Measurements from ENCODE around the gene KRT80.
A peak's percentile ranks its signal among the peaks of the same experiment; 100 is the strongest.

KRT80 gene

DNA sequence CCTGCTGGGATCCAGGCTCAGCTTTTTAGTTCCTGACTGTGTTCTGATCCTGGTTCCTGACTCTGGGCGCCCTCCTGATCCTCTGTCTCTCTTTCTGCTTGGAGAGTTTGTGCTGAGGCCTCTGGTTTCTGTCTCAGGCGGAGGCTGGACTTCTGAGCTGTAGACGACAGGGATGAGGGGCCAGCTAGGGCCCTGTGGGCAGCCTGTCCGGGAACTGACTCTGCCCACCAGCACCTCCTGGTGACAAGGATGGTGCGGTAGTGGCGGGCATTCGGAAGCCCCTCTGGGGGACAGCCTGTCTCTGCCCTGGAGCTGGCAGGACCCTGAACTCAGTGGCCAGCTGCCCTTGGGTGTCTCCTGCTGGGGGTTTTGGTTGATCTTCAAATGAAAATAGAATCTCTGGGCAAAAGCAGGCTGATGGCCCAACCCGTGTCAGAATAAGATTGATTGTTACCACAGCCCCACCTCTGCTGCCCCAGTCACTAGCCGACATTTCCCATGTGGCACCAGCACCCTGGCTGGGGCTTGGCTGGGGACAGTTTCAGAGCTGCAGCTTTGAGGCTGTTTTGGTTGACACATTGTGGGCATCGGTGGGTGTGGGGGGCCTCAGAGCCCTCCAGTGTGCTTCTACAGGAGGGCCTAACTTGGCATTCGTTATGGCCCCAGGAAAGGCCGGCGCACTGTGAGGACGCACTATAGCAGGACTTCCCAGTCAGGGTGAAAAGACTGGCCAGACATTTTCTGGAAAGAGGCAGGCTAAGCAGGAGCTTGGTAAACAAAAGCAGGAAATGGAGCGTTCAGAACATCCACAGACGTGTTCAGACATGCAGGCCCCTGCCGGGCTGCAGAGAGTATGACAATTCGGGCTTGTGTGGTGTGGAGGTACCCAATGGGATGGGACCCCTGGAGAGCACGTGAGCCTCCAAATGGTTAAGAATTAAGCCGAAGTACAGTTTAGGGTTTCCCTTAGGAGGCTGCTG is 16.2 kb downstream of the KRT80 start:
- no peak for DNase-seq

DNA sequence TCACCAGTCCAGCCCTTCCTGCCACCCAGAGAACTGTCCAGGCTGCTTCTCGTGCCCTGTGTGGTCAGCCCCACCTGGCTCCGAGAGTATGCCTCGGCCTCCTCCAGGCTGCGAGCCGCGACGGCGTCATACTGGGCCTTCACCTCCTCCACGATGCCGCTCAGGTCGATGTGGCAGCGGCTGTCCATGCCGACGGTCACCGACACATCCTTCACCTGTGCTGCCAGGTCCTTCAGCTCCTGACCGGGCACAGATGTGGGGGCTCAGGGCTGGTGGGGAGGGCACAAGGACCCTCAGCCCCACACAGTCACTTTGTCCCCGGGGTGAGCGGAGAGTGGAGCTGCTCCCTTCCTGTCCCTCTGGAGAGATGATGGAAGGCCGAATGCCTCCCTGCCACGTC is 18.3 kb downstream of the KRT80 start:
- no peak for DNase-seq

DNA sequence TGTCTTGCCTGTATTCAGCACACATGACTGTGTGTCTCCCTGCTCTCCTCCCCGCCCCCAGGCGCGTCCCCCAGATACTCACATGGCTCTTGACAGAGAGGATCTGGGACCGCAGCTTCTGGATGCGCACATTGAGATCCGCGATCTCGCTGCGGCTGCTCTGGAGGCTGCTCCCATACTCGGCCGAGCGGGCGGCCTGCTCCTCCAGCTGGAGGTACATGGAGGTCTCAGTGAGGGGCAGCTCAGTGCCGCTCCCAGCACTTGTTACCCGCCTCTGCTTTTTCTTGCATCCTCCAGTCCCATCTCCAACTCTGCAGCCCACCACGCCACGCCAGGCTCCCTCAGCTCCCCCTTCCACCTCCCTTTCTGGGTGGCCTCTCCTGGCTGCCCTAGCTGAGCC is 18.9 kb downstream of the KRT80 start:
- no peak for DNase-seq

DNA sequence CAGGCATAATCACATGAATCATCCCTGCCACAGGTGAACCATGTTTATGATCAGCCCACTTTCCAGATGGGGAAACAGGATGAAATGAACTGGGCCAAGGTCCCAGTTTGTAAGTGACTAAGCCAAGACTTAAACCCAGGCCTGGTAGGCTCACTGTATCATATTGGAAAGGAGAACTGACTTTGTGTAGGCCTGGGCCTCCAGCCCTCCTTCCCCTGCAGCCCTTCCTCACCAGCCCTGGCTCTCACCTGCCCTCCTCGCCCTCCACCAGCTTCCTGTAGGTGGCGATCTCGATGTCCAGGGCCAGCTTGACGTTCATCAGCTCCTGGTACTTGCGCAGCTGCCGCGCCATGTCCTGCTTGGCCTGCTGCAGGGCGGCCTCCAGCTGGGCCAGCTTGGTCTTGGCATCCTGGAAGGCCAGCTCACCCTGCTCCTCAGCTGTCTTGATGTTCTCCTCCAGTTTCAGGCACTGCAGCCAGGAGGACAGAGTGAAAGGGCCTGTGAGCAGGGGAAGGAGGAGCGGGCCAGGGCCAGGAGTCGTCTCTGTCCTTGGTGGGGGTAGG is 19.8 kb downstream of the KRT80 start:
- DNase-seq = peak in 1 of 2 donors; percentile 50

DNA sequence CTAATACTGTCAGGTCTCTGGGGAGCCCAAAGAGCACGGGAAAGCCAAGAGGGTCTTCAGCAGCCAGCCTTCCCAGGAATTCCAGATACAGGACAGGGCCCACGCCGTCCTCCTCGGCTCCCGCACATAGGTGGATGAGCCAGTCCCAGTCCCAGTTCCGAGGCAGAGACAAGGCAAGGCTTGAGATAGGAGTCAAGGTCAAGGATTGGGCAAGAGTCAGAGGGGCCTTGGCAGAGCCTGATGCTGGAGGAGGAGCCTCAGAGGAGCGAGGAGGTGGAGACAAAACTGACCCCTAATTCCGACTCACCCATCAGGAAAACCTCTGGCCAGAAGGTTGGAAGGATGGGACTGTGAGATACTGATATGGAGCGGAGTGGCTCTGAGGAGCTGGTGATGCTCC is 21.0 kb downstream of the KRT80 start:
- no peak for DNase-seq

DNA sequence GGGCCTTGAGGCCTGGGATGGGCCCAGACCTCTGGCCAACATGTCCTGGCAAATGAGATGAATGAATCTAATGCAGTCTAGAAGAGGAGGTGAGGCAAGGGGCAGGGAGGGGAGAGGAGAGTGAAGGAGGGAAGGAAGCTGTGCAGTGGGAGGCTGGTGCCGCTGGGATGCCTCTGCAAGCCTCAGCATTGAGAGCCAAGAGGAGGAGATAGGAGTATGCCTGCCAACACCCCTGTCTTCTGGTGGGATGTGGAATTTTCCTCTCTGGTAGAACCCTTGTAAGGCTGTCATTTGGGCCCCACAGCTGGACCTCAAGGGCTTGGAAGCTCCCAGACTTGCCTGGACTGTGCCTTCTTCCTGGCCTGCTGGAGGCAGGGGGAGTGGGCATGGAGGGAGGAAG is 21.9 kb downstream of the KRT80 start:
- DNase-seq = no peak

DNA sequence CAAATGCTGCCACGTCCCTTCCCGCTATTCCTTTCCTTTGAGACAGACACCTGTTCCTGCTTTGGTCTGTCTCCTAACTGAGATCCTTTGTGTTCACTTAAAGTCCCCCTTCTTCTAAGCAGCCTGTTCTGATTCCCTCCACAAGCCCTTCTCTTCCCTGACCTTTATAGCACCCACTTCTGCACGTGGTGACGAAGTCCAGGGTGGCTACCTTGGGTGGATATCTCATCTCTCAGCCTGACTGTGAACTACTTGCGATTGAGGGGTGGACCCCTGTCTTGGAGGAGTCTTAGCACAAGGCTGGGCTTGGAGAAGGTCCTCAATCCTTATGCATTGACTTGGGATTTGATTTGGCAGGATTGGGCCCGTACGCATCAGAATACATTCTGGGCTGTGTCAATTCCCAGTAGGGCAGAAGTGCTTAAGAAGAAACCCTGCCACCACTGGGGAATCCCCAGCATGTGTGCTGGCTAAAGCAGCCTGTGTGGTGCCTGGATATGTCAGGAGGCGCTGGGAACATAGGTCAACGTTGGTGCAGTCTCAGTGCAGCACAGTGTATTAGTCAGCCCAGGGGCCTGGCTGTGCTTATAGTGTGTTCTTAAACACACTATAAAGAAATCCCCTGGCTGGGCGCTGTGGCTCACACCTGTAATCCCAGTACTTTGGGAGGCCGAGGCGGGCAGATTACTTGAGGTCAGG is 23.6 kb downstream of the KRT80 start:
- DNase-seq = no peak

DNA sequence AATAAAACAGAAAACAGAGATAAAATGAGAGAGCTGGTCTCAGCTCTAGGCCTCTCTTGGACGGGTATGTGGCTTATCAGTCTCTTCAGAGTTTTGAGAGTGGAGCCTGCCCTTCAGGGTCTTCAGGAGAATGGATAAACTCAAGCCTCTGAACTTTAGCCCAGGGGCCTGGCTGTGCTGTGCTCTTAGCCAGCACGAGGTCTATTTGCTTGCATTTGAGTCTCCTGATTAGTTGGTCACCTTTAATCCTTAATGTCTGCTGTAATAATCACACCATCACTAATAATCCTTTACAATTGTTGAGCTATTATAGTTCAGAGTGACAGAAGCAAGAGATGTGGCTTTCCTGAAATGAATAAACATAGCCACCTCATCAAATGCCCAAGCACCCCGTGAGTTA is 24.3 kb downstream of the KRT80 start:
- DNase-seq = no peak

DNA sequence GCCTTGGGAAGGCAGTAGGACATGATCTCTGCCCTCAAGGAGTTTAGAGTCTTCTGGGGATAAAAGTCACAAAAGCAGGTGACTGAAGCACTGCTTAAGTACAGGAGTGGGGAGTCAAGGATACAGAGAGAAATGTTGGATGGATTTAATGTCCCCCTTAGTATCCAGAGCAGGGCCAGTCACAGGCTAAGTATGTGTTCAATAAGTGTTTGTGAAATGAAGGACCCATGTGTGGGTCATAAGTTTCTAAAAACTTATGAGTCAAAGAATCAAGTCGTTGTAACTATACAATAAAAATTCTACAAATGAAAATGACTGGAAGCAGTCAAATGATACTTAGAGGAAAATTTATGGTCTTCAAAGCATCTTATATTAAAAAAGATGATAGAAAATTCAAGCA is 25.1 kb downstream of the KRT80 start:
- DNase-seq = no peak

DNA sequence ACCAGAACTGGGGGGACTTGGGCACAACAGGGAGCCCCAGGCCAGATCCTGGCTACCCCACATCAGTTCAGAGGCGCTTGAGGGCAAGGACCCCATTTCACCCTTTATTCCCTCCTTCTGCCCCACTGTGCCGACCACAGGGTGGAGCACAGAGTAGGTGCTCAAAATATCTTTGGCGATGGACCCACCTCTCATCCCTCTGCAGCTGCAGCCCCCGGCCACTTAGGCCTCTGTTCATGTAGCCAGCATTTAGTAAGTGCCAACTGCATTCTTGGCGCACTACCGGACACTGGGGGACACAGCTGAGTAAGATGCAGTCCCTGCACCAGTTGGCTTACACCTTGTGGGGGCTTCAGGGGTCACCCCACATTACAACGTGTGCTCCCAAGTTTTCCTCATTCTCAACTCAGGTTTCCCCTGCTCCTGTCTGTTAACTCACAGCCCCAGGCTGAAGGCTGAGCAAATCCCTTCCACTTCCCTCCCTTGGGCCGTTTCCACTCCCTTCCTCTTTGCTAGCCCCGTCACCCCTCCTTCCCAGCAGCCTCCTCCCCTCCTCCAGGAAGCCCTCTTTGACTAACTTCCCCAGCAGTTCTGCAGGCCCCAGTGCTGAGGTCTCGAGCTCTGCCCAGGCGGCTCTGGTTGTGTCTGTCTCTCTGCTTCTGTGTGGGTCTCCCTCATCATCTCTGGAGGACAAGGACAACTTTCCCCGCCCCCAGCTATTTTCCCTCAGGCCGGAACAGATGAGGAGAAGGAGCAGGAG is 26.5 kb downstream of the KRT80 start:
- no peak for DNase-seq

DNA sequence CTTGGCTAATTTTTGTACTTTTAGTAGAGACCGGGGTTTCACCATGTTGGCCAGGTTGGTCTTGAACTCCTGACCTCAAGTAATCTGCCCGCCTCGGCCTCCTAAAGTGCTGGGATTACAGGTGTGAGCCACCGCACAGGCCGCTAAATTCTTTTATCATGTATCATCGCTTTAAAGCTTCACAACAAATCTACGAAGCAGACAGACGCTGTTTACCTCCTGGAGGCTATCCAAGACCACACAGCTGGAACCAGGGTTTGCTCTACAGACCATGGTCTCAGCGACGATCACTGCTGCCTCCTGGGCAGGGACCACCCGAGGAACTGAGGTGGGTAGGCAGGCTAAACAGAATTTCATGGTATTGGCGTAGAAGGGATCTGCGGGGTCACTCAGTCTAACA is 27.2 kb downstream of the KRT80 start:
- DNase-seq = no peak

DNA sequence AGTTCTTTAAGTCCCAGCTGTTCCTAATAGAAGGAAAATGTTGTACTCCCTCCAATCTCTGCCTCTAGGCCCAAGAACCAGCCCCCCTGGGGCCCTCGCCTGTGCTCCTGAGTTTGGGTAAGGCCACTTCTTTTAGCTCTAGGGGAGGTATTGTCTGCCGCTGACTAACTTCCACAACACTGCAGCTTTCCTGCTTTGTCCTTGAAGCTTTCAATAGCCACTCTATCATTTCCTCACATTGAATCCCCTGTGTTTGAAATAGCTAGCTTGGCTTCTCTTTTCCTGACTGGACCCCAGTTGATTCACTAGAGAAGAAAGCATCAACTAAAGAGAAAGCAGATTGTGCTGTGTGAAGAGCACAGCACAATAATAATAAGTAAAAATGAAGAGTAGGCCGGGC is 28.8 kb downstream of the KRT80 start:
- DNase-seq = no peak

DNA sequence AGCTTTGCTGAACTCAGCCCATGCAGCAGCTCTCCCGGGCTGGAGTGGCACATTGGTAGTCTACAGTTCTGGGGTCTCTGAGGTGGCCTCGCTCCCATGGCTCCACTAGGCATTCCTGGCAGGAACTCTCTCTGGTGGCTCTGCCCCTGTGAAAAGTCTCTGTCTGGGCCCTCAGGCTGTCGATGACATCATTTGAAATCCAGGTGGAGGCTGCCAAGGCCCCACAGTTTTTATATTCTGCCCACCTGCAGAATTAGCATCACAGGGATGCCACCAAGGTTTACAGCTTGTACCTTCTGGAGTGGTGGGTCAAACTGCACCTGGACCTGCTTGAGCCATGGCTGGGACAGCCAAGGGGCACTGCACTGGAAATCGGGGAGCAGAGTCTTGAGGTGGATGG is 31.6 kb downstream of the KRT80 start:
- DNase-seq = no peak

DNA sequence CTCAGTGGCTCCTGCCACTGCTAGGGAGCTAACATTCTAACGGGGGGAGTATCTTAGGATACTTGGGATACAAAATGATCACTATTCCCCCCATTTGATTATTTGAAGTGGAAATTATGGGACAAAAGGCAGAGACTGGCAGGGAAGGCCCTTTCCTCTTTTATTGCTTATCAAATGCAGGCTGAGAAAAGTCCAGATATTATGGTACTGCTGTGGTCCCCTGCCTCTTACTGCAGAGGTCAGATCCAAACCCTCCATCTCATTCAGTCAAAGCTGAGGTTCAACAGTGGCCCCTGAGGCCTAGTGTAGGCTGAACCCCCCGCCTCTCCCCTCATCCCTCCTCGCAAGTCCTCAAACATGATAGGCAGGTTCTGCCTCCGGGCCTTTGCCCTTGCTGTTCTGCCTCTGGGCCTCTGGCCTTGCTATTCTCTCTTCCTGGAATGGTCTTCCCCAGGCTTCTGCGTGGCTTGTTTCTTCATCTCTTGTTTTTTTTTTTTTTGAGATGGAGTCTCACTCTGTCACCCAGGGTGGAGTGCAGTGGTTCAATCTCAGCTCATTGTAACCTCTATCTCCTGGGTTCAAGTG is 34.2 kb downstream of the KRT80 start:
- DNase-seq = no peak

DNA sequence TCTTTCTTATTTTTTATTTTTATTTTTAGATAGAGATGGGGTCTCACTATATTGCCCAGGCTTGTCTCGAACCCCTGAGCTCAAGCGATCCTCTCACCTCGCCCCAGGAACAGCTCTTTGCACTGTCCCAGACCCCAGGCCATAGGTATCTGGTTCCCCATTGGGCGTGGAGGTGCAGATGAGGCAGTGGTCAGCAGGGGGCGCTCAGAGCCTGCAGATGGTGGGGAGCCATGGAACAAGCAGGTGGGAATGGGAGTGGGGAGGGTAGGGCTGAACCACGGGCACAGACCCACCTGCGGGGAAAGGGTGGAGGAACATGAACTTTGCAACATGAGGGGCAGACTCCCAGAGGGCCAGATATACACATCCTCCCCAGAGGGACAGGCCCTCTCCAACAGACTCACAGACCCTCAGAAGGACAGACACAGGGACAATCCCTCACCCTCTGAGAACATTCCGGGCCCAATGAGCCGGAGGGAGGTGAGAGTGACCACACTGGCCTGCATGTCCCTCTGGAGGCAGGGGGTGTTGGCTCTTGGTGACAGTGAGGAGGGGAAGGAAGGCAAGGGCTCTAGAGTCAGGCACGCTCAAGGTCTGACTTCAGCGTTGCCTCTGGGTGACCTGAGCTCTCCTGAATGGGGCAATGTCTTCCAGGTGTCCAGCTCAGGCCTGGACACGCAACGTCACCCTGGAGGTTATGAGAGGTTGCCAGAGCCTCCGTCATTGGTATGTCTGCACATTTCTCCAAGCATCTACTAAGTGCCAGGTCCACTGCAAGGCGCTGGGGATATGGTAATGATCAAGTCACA is 34.9 kb downstream of the KRT80 start:
- DNase-seq = peak; percentile 82 to 83

DNA sequence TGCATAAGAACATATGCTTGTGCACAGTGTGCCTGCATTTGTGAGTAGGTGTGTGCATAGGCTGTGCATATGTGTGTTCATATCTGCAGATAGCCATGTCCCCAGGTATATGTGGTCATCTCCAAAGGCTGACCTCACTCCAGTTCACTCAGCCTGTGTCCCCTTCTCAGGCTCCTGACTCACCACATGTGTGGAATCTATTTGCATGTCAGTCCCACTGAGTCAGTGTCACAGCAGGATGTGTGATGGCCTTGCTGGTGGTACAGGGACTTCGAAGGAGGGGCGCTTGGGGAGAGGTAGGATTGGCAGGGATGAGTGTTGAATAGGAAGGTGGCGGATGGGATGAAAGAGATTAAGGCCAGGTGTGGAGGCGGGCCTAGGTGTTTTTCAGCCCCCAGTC is 35.5 kb downstream of the KRT80 start:
- DNase-seq = no peak

DNA sequence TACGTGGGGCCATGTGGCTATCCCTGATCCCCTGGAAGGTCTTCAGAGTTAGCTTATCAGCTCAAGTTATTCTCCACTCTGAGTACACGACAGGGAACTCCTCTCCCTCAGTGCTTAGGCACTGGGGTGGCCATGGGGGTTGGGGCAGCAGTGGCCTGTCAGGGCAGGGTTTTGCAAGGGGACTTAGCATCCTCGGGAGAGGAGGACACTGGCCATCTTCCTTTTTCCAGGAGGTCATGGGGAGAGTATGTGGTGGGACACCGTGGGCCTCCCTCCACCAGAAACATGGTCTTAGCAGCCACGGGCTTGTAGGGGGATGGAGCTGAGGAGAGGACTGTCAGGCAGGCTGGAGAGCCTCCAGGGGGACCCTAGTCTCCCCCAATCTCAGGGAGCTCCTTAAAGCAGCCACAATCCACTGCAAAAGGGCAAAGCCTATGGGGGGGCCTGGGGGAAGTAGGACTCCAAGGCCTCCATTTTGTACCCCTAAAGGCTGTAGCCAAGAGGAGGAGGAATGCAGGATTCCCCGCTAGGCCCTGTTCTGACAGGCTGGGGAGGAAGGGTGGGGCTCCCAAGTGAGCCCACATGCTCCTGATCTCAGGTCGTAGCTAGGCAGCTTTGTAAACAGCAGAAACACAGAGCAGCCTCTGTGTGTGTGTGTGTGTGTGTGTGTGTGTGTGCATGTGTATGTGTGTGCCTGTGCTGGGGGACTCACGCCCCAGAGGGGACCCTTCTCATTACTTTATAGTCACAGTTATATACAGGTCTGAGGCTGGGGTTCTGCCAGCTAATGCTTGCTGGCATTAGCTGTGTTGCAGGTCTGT is 36.6 kb downstream of the KRT80 start:
- no peak for DNase-seq

DNA sequence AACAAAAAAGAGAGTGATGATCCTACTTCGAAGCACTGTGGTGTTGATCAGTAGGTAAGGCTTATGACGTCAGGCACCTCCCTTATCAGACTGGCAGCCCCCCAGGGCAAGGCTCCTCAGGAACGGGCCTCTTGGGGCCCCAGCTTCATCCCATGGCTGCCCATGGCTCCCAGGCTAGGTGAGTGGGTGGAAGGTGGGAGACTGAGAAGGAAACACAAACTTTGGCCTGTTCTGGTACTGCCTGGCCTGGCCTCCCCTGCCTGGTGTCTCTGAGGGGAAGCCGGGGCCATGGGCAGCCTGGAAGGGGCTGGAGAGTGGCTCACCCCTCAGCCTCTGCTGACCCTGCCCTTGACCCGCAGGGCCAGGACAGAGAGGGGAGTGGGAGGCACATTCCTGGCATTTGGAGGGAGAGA is 38.9 kb downstream of the KRT80 start:
- DNase-seq = no peak

DNA sequence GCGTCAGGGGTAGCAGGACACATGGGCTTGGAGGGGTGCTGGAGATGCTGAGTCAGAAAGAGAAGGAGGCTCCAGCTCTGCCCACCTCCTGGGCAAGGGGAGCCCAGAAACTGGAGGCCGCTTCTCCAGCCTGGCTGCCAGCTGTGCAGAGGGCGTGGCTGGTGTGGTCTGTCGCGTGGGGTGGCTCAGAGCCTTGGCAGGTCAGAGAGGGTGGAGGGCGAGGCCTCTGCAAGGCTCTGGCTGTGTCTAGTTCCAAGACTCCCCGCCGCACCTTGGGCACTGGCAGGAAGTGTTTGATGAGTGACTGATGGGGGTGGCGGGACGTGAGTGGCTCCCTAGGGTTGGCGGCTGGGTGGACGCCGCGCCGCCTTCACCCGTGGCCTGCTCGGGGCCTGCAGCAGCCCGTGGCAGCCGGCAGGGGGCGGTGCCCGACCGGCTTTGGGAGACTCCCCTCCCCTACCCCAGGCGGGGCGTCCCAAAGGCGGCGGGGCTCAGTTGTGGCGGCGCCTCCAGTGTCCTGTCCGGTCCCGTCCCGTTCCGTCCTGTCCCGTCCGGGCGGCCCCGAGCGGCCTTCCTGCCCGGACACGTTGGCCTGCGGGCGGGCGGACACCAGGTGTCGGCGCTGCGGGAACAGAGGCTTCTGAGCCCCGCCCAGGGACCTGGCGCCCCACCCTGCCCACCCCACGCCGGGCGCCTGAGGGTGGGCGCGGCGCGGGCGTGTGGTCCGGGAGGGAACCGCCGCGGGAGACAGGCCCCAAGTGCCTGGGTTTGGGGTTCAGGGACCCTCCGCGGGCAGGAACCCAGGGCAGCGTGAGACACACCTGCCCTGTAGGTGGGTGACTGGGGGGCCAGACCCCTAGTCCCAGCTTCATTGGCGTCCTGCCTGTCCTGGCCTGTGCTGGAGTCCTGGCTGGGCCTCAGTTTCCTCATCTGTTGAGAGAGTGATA is 39.7 kb downstream of the KRT80 start:
- DNase-seq = peak; percentile 75 to 79
